Superior temporal gyrus (tissue), 1 donor: ENCODE data around the gene SAMSN1.

Source experiments
- DNase-seq: peaks from one replicate; pipeline ENCODE4 v3.0.0-alpha.2; 2016; ENCODE audit errors: extremely low spot score

Gene SAMSN1

DNA sequence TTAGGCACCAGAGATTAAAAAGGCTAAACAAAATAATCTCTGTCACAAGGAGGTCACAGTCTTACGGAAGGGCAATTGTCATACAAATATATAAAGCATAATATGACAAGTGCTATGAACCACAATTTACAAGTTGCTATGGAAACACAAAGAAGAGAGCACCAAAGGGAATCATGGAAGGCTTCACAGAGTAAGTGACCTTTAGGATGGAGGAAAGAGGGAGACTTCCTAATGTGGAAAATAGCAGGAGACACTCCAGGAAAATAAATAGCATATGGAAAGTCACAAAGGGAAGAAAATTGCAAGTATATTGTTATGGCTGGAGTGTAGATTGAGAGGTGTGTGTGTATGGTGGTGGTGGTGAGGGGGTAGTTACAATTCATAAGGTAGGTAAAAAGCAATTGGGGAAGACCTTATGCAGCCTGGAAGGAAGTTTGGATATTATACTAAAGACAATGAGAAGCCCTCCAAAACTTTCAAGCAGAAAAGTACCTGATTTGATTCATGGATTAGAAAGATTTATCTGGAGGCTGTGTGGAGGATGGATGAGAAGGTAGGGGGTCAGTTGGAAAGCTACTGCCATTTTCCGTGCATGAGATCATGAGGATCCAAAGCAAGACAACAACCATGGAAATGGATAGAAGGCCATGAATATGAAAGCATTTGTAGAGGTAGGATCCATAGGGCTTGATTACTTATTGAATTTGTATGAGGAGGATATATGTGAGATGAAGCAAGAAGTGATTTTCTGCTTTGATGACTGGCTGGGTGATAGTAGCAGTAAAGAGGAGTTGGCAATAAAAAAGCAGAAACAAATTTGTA, 61.7 kb downstream of the SAMSN1 start:
- no peak for DNase-seq

DNA sequence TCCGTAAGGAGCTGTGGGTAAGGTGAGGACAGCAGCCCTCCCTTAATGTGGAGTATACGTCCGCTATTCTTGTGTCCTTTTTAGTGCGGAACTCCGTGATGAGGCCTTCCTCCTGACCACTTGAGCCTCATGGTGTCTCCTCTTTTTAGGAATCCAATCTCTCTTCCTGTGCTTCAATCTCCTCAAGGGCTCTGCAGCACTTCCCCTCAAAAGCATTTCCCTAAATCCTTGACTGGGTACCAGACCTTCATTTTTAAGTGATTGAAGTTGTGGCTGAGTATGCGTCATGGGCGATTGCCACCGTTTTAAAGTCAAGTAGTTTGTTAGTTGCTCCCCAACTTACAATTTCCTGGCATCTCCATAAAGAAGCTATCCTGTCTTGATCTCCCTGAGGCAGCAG, 62.8 kb downstream of the SAMSN1 start:
- no peak for DNase-seq

DNA sequence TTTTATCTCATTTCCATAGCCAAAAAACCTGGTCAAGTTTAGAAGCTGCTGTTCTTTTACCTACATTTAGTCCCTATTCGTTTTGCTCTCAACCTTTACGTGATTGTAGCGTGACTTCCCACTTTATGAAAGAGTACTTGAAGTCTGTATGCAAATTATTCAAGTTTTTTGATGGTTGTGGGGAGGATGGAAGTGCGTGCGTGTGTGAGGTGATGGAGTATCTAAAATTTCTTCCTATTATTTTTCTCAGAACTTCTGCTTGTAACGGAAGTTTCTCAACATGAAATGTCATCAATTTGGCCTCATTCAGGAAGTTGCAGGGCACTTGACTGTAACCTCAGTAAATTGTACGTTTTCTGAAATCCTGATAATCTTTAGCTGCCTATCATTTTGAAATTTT, 64.0 kb downstream of the SAMSN1 start:
- no peak for DNase-seq

DNA sequence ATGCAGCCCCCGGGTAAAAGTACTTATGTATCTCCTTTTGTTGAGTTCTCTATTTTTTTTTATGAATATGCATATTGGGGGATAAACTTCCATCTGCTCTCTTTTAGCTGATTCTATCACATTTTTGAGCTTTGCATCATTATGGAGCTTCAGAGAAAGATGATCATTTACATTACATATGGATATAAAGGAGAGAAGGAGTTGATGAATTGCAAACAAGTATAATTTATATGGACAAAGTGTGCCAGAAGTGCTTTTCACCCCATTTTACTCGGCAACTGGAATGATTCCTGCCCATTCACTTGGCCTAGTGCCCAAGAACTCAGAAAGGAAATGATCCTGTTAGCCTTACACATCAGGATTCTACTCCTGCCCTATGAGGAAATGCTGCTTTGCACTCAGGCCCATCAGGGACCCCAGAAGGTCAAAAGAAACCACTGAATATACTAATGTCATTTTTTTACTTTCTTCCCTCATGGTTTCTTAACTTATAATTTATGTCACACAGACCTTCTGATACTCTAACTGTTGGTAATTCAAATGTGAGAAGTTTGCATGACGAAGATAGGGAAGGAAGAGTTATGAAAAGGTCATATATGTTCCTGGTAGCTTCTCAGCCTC, 65.6 kb downstream of the SAMSN1 start:
- DNase-seq: no peak

- no peak for DNase-seq
Measured at GRCh38 chr21:14479241-14479786, 66.8 kb downstream of the SAMSN1 start.

DNA sequence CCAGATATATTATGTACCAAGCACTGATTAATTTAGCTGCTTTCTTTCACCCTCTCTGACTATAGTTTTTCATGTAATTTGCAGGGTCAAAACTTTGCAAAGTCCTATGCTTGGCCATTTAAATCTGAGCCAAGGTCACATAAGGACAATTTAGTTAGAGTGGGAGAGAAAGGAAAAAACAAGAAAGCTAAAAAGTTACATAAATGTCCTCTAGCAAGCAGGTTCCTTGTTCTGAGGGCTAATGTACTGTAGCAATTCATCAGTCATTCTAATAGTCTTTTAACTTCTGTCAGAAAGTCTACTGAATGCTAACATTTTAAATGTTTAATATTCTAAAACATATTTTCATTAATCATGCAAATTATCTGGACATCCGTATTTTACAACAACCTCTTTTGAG, 68.3 kb downstream of the SAMSN1 start:
- DNase-seq: no peak

DNA sequence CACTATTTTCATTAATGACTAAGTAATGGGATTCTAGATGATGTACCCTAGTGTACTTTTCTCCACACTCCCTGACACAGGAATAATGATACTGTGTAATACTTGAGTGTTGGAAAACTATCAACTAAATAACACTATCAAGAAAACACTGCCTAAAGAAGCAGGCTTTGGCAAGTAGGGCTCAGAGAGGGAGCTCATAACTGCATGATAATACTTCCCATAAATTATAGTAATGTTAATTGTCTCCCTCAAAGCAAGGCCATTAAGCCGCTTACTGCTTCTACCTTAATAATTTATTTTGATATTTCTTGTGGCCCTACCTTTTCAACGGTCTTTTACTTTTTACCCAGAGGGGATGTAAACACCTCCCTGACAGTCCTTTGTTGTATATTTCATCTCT, 69.0 kb downstream of the SAMSN1 start:
- no peak for DNase-seq

- no peak for DNase-seq
Measured at GRCh38 chr21:14474995-14475394, 71.1 kb downstream of the SAMSN1 start.

DNA sequence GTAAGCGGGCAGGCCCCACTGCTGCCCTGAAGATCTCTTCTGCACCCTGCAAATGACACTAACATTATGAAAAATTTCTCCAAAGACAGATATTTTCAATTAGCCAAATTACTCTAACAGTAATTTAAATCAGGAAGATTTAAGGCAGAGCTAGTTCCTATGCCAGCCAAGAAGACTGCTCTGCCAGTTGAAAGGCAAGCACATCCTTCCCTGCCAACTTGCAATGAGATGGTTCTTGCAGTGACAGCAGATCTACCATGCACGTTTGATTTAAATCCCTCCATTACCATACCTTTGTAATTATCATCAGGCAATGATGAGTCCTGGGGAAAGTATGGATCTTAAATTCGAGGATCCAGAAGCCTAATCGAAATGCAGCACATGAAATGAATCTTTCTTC, 76.5 kb downstream of the SAMSN1 start:
- no peak for DNase-seq

- no peak for DNase-seq
Measured at GRCh38 chr21:14466715-14467114, 79.4 kb downstream of the SAMSN1 start.

DNA sequence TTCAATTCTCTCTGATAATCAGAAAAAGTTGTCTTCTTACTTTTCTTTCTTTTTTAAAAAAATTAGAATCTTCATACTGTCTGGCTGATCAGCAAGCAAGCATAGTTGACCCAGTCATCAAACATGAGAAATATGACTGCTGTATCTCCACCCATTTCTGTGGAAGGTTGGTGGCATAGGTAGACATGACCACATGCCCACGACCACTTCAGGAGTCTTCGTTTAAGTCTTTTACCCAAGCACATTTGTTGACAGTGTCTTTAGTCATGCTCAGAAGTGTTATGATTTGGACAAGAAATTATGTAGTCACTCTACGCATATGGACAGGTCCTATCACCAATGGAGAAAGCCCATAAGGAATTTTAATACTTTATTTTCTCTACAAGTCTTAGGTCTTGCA, 88.4 kb downstream of the SAMSN1 start:
- no peak for DNase-seq

DNA sequence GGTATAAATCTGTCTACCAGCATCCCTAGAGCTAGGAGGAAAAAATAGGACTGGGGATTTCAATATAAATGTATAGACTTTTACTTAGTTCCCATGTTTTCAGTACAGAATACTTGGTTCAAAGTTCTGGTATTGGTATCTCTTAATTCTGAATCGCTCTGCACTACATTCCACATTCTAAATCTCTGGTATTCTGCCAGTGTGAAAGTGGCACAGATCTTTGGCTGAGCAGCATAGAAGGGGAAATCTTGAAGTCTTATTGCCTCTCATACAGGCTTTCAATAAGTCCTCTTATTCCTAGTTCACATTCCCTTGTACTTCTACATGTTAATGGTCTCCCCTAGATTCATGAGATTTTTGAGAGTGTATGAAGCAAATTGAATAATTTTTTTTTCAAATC, 89.2 kb downstream of the SAMSN1 start:
- DNase-seq: no peak

- DNase-seq: no peak
Measured at GRCh38 chr21:14454016-14455009, 91.8 kb downstream of the SAMSN1 start.

- DNase-seq: no peak
Measured at GRCh38 chr21:14453339-14454015, 92.6 kb downstream of the SAMSN1 start.

DNA sequence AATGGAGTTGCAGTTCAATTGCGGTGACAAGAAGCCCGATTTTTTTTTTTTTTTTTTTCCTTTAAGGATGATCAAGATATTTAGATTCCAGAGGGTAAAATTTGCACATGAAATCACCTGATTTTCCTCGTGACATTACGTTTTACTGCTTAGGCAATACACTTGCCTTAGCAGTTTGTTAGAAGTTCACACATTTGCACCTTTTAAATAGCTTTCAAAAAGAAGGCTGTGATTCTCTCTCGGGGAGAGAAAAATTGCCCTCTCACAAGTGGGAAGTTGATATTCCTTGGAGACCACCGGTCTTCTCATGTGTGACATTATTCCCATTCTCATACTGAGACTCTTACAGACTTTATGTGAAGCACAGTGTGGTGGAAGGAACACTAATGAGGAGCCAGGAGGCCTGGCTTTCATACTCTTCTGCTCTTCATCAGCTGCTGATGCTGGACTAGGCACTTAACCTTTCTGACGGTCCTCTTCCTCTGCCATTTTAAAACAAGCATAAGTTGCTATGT, 93.3 kb downstream of the SAMSN1 start:
- DNase-seq: no peak

GRCh38 chr21:14452031-14452726, 93.9 kb downstream of the SAMSN1 start:
- no peak for DNase-seq

GRCh38 chr21:14451546-14451945, 94.6 kb downstream of the SAMSN1 start:
- no peak for DNase-seq

- no peak for DNase-seq
Measured at GRCh38 chr21:14448784-14449183, 97.3 kb downstream of the SAMSN1 start.

GRCh38 chr21:14438211-14438610, 107.9 kb downstream of the SAMSN1 start:
- no peak for DNase-seq

GRCh38 chr21:14435423-14435822, 110.7 kb downstream of the SAMSN1 start:
- DNase-seq: no peak
